GM23338 (cell line): ENCODE measurements around the gene SOX10.
"Not testable (repeated sequence)": the region's sequence is repeated elsewhere in the genome, so short reads cannot be mapped to it uniquely, and the experiment has no call there.

Experiments
- EZH2 ChIP-seq: fragments of 200-600 bp; sonication (generic); IDR thresholded peaks from one replicate; pipeline ENCODE4 v1.8.0; 2017; ENCODE audit warnings: antibody characterized with exemption, mild to moderate bottlenecking, low read depth; ENCODE audit not compliant: unreplicated experiment
- EZH2phosphoT487 ChIP-seq: fragments of 200-600 bp; sonication (generic); IDR thresholded peaks from one replicate; pipeline ENCODE4 v1.8.1; 2018; ENCODE audit warnings: antibody characterized with exemption; ENCODE audit not compliant: unreplicated experiment
- JUNB ChIP-seq: IDR thresholded peaks from one replicate; pipeline ENCODE4 v1.6.1; 2016; ENCODE audit warnings: antibody characterized with exemption; ENCODE audit not compliant: unreplicated experiment
- ZNF331 ChIP-seq: fragments of 250-450 bp; sonication (Bioruptor Pico); IDR thresholded peaks from 2 replicates; pipeline ENCODE4 v1.5.0; 2020; ENCODE audit warnings: low read depth, mild to moderate bottlenecking, moderate library complexity
- TF ChIP-seq, protein P1 (sequence below), 2 experiments: fragments of 200-600 bp in 1 of 2; sonication (generic) in 1 of 2; conservative IDR thresholded peaks; 2 replicates each; pipeline versions ENCODE4 v1.5.1 to v1.6.1; 2016 to 2017; ENCODE audit warnings: antibody characterized with exemption in 2 of 2, low read depth in 2 of 2, mild to moderate bottlenecking in 2 of 2, moderate library complexity in 1 of 2
- TF ChIP-seq, protein P2 (sequence below): IDR thresholded peaks from one replicate; pipeline ENCODE4 v1.6.1; 2018; ENCODE audit warnings: antibody characterized with exemption; ENCODE audit not compliant: unreplicated experiment

DNA sequence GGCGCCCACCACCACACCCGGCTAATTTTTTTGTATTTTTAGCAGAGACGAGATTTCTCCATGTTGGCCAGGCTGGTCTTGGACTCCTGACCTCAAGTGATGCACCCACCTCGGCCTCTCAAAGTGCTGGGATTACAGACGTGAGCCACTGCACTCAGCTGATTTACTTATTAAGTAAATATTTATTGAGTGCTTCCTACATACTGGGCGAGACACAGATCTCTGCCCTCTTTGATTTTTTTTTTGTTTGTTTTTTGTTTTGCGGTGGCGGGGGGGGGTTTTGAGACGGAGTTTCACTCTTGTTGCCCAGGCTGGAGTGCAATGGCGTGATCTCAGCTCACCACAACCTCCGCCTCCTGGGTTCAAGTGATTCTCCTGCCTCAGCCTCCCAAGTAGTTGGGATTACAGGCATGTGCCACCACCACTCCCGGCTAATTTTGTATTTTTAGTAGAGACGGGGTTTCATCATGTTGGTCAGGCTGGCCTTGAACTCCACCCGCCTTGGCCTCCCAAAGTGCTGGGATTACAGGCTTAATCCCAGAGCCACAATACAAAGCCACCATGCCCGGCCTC is 28.4 kb downstream of the SOX10 start:
- TF ChIP-seq, protein P1, sequence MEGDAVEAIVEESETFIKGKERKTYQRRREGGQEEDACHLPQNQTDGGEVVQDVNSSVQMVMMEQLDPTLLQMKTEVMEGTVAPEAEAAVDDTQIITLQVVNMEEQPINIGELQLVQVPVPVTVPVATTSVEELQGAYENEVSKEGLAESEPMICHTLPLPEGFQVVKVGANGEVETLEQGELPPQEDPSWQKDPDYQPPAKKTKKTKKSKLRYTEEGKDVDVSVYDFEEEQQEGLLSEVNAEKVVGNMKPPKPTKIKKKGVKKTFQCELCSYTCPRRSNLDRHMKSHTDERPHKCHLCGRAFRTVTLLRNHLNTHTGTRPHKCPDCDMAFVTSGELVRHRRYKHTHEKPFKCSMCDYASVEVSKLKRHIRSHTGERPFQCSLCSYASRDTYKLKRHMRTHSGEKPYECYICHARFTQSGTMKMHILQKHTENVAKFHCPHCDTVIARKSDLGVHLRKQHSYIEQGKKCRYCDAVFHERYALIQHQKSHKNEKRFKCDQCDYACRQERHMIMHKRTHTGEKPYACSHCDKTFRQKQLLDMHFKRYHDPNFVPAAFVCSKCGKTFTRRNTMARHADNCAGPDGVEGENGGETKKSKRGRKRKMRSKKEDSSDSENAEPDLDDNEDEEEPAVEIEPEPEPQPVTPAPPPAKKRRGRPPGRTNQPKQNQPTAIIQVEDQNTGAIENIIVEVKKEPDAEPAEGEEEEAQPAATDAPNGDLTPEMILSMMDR (conservative IDR thresholded peaks at IDR 0.05; ENCODE audit: low read depth in 2 of 2): not testable (repeated sequence)
- not testable (repeated sequence) for TF ChIP-seq JUNB; ZNF331 (CRISPR knock-in tag); EZH2; EZH2phosphoT487
- TF ChIP-seq, protein P2, sequence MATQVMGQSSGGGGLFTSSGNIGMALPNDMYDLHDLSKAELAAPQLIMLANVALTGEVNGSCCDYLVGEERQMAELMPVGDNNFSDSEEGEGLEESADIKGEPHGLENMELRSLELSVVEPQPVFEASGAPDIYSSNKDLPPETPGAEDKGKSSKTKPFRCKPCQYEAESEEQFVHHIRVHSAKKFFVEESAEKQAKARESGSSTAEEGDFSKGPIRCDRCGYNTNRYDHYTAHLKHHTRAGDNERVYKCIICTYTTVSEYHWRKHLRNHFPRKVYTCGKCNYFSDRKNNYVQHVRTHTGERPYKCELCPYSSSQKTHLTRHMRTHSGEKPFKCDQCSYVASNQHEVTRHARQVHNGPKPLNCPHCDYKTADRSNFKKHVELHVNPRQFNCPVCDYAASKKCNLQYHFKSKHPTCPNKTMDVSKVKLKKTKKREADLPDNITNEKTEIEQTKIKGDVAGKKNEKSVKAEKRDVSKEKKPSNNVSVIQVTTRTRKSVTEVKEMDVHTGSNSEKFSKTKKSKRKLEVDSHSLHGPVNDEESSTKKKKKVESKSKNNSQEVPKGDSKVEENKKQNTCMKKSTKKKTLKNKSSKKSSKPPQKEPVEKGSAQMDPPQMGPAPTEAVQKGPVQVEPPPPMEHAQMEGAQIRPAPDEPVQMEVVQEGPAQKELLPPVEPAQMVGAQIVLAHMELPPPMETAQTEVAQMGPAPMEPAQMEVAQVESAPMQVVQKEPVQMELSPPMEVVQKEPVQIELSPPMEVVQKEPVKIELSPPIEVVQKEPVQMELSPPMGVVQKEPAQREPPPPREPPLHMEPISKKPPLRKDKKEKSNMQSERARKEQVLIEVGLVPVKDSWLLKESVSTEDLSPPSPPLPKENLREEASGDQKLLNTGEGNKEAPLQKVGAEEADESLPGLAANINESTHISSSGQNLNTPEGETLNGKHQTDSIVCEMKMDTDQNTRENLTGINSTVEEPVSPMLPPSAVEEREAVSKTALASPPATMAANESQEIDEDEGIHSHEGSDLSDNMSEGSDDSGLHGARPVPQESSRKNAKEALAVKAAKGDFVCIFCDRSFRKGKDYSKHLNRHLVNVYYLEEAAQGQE: not testable (repeated sequence)
